Ishikawa (cell line): Measurements from ENCODE around the gene SLC6A12.

Source experiments
- CEBPB ChIP-seq: IDR thresholded peaks from 2 replicates; pipeline ENCODE4 v1.6.1; 2012
- CREB1 ChIP-seq: IDR thresholded peaks from 2 replicates; pipeline ENCODE4 v1.6.1; 2012; ENCODE audit warnings: low read depth
- EGR1 ChIP-seq: IDR thresholded peaks from 2 replicates; pipeline ENCODE4 v1.6.1; 2012
- EP300 ChIP-seq: IDR thresholded peaks from 2 replicates; pipeline ENCODE4 v1.6.1; 2012; ENCODE audit warnings: borderline replicate concordance
- MAX ChIP-seq: IDR thresholded peaks from 2 replicates; pipeline ENCODE4 v1.6.1; 2012
- RAD21 ChIP-seq: IDR thresholded peaks from 2 replicates; pipeline ENCODE4 v1.6.1; 2012; ENCODE audit warnings: low read depth
- TAF1 ChIP-seq: IDR thresholded peaks from 2 replicates; pipeline ENCODE4 v1.6.1; 2012; ENCODE audit warnings: low read depth, mild to moderate bottlenecking
- TCF12 ChIP-seq: IDR thresholded peaks from 2 replicates; pipeline ENCODE4 v1.6.1; 2012; ENCODE audit warnings: low read depth
- TEAD4 ChIP-seq: IDR thresholded peaks from 2 replicates; pipeline ENCODE4 v1.6.1; 2012
- USF1 ChIP-seq: IDR thresholded peaks from 2 replicates; pipeline ENCODE4 v1.6.1; 2012
- YY1 ChIP-seq: IDR thresholded peaks from 2 replicates; pipeline ENCODE4 v1.6.1; 2012; ENCODE audit warnings: low read depth
- ZBTB7A ChIP-seq: IDR thresholded peaks from 2 replicates; pipeline ENCODE4 v1.6.1; 2012; ENCODE audit warnings: low read depth
- TF ChIP-seq, protein P1 (sequence below): IDR thresholded peaks from 2 replicates; pipeline ENCODE4 v1.6.1; 2012; ENCODE audit warnings: low read depth, mild to moderate bottlenecking

GRCh38 chr12:197347-197746, 16.6 kb downstream of the SLC6A12 start:
- TF ChIP-seq EP300: no peak
- no peak for TF ChIP-seq CREB1
- TF ChIP-seq, protein P1, sequence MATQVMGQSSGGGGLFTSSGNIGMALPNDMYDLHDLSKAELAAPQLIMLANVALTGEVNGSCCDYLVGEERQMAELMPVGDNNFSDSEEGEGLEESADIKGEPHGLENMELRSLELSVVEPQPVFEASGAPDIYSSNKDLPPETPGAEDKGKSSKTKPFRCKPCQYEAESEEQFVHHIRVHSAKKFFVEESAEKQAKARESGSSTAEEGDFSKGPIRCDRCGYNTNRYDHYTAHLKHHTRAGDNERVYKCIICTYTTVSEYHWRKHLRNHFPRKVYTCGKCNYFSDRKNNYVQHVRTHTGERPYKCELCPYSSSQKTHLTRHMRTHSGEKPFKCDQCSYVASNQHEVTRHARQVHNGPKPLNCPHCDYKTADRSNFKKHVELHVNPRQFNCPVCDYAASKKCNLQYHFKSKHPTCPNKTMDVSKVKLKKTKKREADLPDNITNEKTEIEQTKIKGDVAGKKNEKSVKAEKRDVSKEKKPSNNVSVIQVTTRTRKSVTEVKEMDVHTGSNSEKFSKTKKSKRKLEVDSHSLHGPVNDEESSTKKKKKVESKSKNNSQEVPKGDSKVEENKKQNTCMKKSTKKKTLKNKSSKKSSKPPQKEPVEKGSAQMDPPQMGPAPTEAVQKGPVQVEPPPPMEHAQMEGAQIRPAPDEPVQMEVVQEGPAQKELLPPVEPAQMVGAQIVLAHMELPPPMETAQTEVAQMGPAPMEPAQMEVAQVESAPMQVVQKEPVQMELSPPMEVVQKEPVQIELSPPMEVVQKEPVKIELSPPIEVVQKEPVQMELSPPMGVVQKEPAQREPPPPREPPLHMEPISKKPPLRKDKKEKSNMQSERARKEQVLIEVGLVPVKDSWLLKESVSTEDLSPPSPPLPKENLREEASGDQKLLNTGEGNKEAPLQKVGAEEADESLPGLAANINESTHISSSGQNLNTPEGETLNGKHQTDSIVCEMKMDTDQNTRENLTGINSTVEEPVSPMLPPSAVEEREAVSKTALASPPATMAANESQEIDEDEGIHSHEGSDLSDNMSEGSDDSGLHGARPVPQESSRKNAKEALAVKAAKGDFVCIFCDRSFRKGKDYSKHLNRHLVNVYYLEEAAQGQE: no peak
- TF ChIP-seq CEBPB: no peak
- TF ChIP-seq ZBTB7A: no peak
- TF ChIP-seq EGR1: no peak
- TF ChIP-seq MAX: no peak
- TF ChIP-seq TCF12: no peak
- no peak for TF ChIP-seq YY1
- no peak for TF ChIP-seq RAD21
- no peak for TF ChIP-seq TAF1
- no peak for TF ChIP-seq TEAD4
- TF ChIP-seq USF1: no peak
